BE2C (cell line): ENCODE results near the gene UQCR10.
"Not testable (repeated sequence)": the region's sequence is repeated elsewhere in the genome, so short reads cannot be mapped to it uniquely, and the experiment has no call there.

Source experiments
- DNase-seq: peaks from one replicate; pipeline ENCODE4 v3.0.0-alpha.2; 2020
- H3K27me3 ChIP-seq: fragments of 250-450 bp; sonication (Bioruptor Pico); 2 replicates; pipeline ENCODE4 v1.5.1; 2020; ENCODE audit warnings: mild to moderate bottlenecking
- H3K36me3 ChIP-seq: fragments of 250-450 bp; sonication (Bioruptor Pico); 2 replicates; pipeline ENCODE4 v1.5.1; 2020; ENCODE audit warnings: mild to moderate bottlenecking
- H3K4me1 ChIP-seq: fragments of 250-450 bp; sonication (Bioruptor Pico); 2 replicates; pipeline ENCODE4 v1.5.1; 2020
- H3K4me3 ChIP-seq: 2 replicates; pipeline ENCODE4 v1.5.1; 2011; ENCODE audit warnings: low read depth, low read length
- H3K9me3 ChIP-seq: fragments of 250-450 bp; sonication (Bioruptor Pico); 2 replicates; pipeline ENCODE4 v1.5.1; 2020
- TF ChIP-seq, protein P1 (sequence below): IDR thresholded peaks from 2 replicates; pipeline ENCODE4 v1.5.1; 2012; ENCODE audit warnings: mild to moderate bottlenecking, low read depth, low read length

UQCR10 gene

DNA sequence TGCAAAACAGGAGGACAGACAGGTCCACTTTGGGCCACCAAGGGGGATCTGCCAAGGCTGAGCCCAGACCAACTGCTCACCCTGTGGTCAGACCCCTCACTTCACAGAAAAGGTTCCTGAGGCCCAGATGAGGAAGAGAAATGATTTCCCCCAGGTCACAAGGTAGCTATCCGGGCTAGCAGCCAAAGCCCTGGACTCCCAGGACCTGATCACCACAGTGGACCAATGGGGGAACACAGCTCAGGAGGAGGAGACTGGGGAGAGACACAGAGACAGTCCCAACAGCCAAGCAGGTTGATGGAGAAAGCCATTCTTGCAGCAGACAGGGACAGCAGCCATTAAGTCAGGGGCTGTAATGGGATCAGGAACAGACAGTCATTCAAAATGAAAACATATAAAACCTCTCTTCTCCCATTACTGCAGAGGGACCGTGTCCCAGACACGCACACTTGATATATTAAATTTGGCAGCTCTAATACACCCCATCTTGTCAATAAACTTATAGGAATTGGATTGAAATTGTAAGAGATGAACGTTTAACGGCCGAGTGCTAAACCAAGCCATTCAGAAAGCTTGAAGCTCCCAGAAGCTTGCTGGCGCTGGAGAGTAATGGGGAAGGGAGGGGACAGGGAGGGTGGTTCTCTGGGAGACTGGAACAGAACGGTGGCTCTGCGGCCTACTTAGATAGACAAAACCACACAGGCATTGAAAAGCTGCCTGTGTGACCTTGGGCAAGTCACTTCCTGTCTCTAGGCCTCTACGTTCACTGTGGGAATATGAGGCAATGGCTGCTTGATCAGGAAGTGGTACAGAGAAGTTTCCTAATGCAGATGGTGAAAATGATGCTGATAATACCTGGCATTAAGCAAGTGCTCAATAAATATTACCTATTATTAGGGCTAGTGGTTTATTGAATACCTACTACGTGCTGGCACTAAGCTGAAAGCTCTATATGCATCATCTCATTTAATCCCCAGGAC lies 16.3 kb upstream of the UQCR10 start:
- Histone ChIP-seq H3K27me3 (no peaks in the 10 kb centered on the region), H3K9me3 (no peaks in the 10 kb centered on the region), H3K36me3 (peaks cover 4% of the 10 kb centered on the region; the same call in 1 of the 2 replicates), H3K4me3 (no peak overlapping the region), H3K4me1 (no peaks in the 10 kb centered on the region)
- TF ChIP-seq, protein P1, sequence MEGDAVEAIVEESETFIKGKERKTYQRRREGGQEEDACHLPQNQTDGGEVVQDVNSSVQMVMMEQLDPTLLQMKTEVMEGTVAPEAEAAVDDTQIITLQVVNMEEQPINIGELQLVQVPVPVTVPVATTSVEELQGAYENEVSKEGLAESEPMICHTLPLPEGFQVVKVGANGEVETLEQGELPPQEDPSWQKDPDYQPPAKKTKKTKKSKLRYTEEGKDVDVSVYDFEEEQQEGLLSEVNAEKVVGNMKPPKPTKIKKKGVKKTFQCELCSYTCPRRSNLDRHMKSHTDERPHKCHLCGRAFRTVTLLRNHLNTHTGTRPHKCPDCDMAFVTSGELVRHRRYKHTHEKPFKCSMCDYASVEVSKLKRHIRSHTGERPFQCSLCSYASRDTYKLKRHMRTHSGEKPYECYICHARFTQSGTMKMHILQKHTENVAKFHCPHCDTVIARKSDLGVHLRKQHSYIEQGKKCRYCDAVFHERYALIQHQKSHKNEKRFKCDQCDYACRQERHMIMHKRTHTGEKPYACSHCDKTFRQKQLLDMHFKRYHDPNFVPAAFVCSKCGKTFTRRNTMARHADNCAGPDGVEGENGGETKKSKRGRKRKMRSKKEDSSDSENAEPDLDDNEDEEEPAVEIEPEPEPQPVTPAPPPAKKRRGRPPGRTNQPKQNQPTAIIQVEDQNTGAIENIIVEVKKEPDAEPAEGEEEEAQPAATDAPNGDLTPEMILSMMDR: no peak
- DNase-seq: no peak

DNA sequence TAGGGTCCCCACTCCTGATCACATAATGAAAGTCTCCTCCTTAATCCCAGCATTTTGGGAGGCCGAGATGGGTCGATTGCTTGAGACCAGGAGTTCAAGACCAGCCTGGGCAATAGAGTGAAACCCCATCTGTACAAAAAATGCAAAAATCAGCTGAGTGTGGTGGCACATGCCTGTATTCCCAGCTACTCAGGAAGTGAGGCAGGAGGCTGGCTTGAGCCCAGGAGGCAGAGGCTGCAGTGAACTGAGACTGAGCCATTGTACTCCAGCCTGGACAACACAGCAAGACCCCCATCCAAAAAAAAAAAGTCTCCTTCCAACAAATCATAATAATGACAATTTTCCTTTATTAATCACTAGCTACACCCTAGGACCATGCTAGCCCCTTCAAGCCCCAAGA lies 15.5 kb upstream of the UQCR10 start:
- TF ChIP-seq, protein P1: no peak
- Histone ChIP-seq H3K9me3 (no peaks in the 10 kb centered on the region), H3K4me1 (no peaks in the 10 kb centered on the region), H3K36me3 (no peaks in the 10 kb centered on the region; the same call in 1 of the 2 replicates), H3K4me3 (no peak overlapping the region), H3K27me3 (no peaks in the 10 kb centered on the region)
- DNase-seq: no peak

DNA sequence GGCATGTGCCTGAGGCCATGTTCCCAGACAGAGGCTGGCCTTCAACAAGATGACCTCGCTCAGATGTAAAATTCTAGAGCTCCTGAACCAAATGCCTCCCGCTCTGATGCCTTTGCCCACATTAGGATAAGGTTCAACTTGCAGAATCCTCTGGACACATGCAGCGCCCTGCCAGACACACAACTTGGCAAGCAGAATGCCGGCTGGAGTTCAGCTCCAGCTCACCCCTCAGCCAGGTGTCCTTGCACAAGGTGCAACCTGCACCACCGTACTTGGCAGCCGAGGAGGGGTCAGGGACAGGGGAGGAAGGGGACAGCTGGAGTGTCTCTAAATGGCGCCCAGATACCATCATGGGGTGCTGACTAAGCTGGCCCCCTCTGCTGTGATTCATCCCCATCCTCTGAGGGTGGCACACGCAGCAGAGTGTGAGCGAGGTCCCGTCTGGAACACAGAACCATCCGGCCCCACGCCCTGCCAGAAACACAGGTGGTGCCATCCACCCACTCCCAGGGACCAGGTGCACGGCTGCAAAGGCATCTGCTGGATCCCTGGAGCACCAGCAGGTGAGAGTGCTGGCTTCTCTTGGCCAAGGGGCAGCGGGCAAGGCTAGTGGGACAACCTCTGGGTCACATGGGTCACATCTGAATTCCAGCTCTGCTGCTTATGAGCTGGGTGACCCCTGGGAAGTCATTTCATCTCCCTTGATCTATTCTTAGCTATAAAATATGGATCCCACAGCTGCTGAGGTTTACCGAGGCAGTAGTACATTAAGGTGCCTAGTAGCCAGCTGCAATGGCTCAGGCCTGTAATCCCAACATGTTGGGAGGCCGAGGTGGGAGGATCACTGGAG lies 13.1 kb upstream of the UQCR10 start:
- no peaks in the 10 kb centered on the region for H3K9me3 ChIP-seq
- TF ChIP-seq, protein P1: no peak
- no peak for DNase-seq
- no peaks in the 10 kb centered on the region for H3K36me3 ChIP-seq
- no peak overlapping the region for H3K4me3 ChIP-seq
- H3K27me3 ChIP-seq: no peaks in the 10 kb centered on the region
- no peaks in the 10 kb centered on the region; the same call in 1 of the 2 replicates for H3K4me1 ChIP-seq

DNA sequence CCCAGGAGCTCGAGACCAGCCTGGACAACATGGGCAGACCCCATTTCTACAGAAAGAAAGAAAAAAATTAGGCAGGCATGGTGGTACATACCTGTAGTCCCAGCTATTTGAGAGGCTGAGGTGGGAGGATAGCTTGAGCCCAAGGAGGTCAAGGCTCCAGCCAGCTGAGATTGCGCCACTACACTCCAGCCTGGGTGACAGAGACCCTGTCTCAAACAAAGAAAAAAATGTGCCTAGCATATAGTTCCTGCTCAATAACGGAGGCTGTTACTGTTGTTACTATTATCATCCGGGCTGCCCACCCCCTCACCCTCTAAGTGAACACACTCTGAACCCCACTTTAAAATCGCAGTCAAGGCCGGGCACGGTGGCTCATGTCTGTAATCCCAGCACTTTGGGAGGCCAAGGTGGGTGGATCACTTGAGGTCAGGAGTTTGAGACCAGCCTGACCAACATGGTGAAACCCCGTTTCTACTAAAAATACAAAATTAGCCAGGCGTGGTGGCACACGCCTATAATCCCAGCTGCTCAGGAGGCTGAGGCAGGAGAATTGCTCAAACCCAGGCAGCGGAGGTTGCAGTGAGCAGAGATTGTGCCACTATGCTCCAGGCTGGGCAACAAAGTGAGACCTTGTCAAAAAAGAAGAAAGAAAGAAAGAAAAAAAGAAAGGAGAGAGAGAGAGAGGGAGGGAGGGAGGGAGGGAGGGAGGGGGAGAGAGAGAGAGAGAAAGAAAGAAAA lies 12.3 kb upstream of the UQCR10 start:
- not testable (repeated sequence) for H3K4me1 ChIP-seq, H3K36me3 ChIP-seq, H3K27me3 ChIP-seq, DNase-seq, H3K4me3 ChIP-seq, H3K9me3 ChIP-seq

DNA sequence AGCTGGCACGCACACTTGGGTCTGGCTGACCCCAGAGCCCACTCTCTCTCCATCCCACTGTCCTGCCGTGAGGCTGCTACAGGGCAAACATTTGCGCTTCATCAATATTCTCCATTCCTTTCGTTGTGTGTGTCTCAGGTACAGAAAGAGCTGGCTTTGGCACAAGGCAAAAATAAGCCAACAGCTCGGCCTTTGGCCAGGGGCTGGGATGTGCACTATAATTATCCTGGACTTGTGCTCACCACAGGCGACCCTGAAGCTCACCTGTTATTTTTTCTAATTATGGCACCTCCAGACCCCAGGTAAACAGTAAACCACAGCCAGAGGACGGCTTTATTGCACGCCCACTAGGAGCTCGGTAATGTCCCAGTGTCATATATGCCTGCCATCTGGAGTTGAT lies 11.3 kb upstream of the UQCR10 start:
- no peaks in the 10 kb centered on the region for H3K9me3 ChIP-seq
- no peaks in the 10 kb centered on the region for H3K36me3 ChIP-seq
- H3K4me1 ChIP-seq: no peaks in the 10 kb centered on the region; the same call in 1 of the 2 replicates
- TF ChIP-seq, protein P1: no peak
- no peak overlapping the region for H3K4me3 ChIP-seq
- DNase-seq: no peak
- H3K27me3 ChIP-seq: no peaks in the 10 kb centered on the region

DNA sequence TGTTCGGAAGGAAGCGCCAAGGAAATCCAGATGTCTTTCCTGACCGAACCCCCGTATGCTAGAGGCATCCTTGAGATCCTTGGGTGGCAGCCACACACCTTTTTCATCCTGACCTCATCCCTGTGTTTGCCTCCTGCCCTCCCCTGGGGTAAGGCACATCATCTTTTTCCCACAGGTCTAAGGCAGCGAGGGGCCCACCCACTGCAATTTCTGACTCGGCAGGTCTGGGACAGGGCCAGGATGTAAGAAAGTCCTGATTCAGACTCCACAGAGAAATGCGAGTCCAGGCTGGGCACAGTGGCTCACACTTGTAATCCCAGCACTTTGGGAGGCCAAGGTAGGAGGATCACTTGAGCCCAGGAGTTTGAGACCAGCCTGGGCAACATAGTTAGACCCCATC lies 10.8 kb upstream of the UQCR10 start:
- no peaks in the 10 kb centered on the region; the same call in 1 of the 2 replicates for H3K4me1 ChIP-seq

More for the DNA sequence above, 10.8 kb upstream of the UQCR10 start:
- DNase-seq: no peak
- no peak overlapping the region for H3K4me3 ChIP-seq
- H3K36me3 ChIP-seq: no peaks in the 10 kb centered on the region
- H3K27me3 ChIP-seq: no peaks in the 10 kb centered on the region
- H3K9me3 ChIP-seq: no peaks in the 10 kb centered on the region
- TF ChIP-seq, protein P1: no peak
